ENCODE measurements around the gene TMEM39B.

DNA sequence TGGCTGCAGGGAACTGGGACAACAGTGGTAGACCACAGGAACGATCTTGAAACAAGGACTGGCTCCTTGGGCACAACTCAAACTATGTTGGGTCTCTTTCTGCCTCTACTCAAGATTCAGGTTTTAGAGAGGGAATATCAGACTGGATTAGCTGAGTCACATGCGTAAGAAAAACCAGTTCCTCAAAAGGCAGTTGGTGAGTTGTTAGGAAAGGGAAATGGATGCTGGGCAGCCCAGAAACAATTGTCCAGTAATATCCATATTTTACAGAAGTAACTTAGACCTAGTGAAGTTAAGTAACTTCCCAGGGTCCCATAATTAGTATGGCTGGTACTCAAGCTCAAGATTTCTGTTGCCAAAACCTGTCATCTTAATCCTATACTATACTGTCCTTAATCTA is 27.0 kb upstream of the TMEM39B start:
- TF ChIP-seq CTCF (conservative IDR thresholded peaks at IDR 0.05; ENCODE audit: low read depth, low read length): no peak
- TF ChIP-seq, protein P1, sequence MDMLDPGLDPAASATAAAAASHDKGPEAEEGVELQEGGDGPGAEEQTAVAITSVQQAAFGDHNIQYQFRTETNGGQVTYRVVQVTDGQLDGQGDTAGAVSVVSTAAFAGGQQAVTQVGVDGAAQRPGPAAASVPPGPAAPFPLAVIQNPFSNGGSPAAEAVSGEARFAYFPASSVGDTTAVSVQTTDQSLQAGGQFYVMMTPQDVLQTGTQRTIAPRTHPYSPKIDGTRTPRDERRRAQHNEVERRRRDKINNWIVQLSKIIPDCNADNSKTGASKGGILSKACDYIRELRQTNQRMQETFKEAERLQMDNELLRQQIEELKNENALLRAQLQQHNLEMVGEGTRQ (IDR thresholded peaks at IDR 0.05; ENCODE audit: low read depth, low read length): no peak
- TF ChIP-seq POLR2A (IDR thresholded peaks at IDR 0.05; ENCODE audit: low read depth, low read length): no peak
- no peak for TF ChIP-seq MXI1 (IDR thresholded peaks at IDR 0.05; ENCODE audit: borderline replicate concordance, low read depth, low read length)
- TF ChIP-seq RAD21 (IDR thresholded peaks at IDR 0.05; ENCODE audit: low read length): no peak
- TF ChIP-seq RFX5 (IDR thresholded peaks at IDR 0.05; ENCODE audit: low read depth, low read length): no peak
- no peak for TF ChIP-seq MAZ (IDR thresholded peaks at IDR 0.05; ENCODE audit: borderline replicate concordance, low read depth, low read length)

Measured in IMR-90 (cell line).